HepG2 (cell line): ENCODE measurements around the gene SPANXA2. TPM values are rescaled to one million over a fixed set of nuclear protein-coding genes. Genes with fewer than 3 reads are reported as not detected.

Source experiments
- ATAC-seq: fragments of 200-7000 bp; cut with Tn5 transposase; 3 replicates; pipeline ENCODE4 v1.9.1; 2020; ENCODE audit warnings: mild to moderate bottlenecking, moderate library complexity
- BruUV-seq: library from RNA; stranded (reverse); fragments of 400-500 nt; replicated peaks from 2 replicates; lab custom pipeline; 2021; lab: Mats Ljungman, UMichigan
- CTCF ChIA-PET: fragments of 300-600 bp; formaldehyde crosslinking; extraction: SDS; loops from one replicate; lab custom pipeline; 2021; ENCODE audit warnings: low total read pairs, inconsistent platforms, low intra/inter-chr PET ratio; lab: Yijun Ruan, JAX
- POLR2A ChIA-PET: fragments of 350-600 bp; sonication (Branson Sonifier 250); formaldehyde crosslinking; loops from one replicate; lab custom pipeline; 2020; ENCODE audit warnings: antibody characterized with exemption, inconsistent platforms; lab: Yijun Ruan, JAX
- DNase-seq: peaks from one replicate; pipeline ENCODE4 v3.0.0-alpha.2; 2015; ENCODE audit warnings: low spot score
- FAIRE-seq: peaks from 3 replicates; lab custom pipeline; 2011; peaks lifted over from hg19 to GRCh38; lab: Jason Lieb, UNC
- H2AFZ ChIP-seq: one replicate; pipeline ENCODE4 v1.6.1; 2011; ENCODE audit warnings: low read length, inconsistent platforms
- H3K27ac ChIP-seq: fragments of 300-600 bp; 3 replicates; pipeline ENCODE4 v1.8.0; 2011; ENCODE audit warnings: mixed run types, mild to moderate bottlenecking, mixed read lengths, low read length, inconsistent platforms; ENCODE audit not compliant: insufficient read depth; ENCODE audit errors: extremely low read length
- H3K27me3 ChIP-seq, 2 experiments: fragments of 200-600 bp in 1 of 2; 2 replicates in 1 of 2; 3 replicates in 1 of 2; pipeline versions ENCODE4 v1.6.0 to v1.8.0; 2011; ENCODE audit warnings: low read length in 2 of 2, mild to moderate bottlenecking in 2 of 2, moderate library complexity in 2 of 2, inconsistent platforms in 1 of 2; ENCODE audit not compliant: insufficient read depth in 2 of 2, control insufficient read depth in 1 of 2
- H3K36me3 ChIP-seq, 2 experiments: fragments of 200-600 bp in 1 of 2; replicated peaks in 1 of 2; 2 replicates in 1 of 2; 3 replicates in 1 of 2; pipeline versions ENCODE4 v1.5.1 to v1.8.0; 2011; ENCODE audit warnings: low read length in 2 of 2, inconsistent platforms in 1 of 2; ENCODE audit not compliant: insufficient read depth in 2 of 2, control insufficient read depth in 1 of 2
- H3K4me1 ChIP-seq: 2 replicates; pipeline ENCODE4 v1.5.1; 2012; ENCODE audit warnings: low read length, inconsistent platforms; ENCODE audit not compliant: insufficient read depth
- H3K4me2 ChIP-seq: 2 replicates; pipeline ENCODE4 v1.6.0; 2011; ENCODE audit warnings: low read depth, low read length, inconsistent platforms
- H3K4me3 ChIP-seq, 3 experiments: fragments of 200-600 bp in 1 of 3; sonication (generic), shearing (Covaris generic) in 1 of 3; replicated peaks in 1 of 3; 2 replicates each; pipeline ENCODE4 v1.5.1; 2011 to 2016; ENCODE audit warnings: low read length in 3 of 3, inconsistent platforms in 2 of 3, low read depth in 2 of 3, mild to moderate bottlenecking in 2 of 3, control low read depth in 1 of 3, mixed read lengths in 1 of 3; ENCODE audit not compliant: insufficient read depth in 1 of 3
- H3K79me2 ChIP-seq: one replicate; pipeline ENCODE4 v1.6.1; 2011; ENCODE audit warnings: low read length, inconsistent platforms; ENCODE audit not compliant: insufficient read depth
- H3K9ac ChIP-seq: 2 replicates; pipeline ENCODE4 v1.6.0; 2011; ENCODE audit warnings: mild to moderate bottlenecking, low read depth, low read length, inconsistent platforms; ENCODE audit not compliant: insufficient read depth
- H3K9me3 ChIP-seq: 2 replicates; pipeline ENCODE4 v1.5.1; 2012; ENCODE audit warnings: mild to moderate bottlenecking, low read length
- H4K20me1 ChIP-seq: 2 replicates; pipeline ENCODE4 v1.6.0; 2011; ENCODE audit warnings: inconsistent platforms, mild to moderate bottlenecking, low read length, moderate library complexity; ENCODE audit not compliant: insufficient read depth
- ASH2L ChIP-seq: fragments of 300-600, 200-600 bp; sonication (generic); IDR thresholded peaks from 2 replicates; pipeline ENCODE4 v1.7.0; 2017; ENCODE audit warnings: low read depth, mild to moderate bottlenecking, moderate library complexity, mixed read lengths, low read length; ENCODE audit not compliant: insufficient read length
- ATF2 ChIP-seq: sonication (generic); formaldehyde crosslinking; IDR thresholded peaks from 2 replicates; pipeline ENCODE4 v1.4.0; 2020; ENCODE audit warnings: missing genetic modification reagents
- ATM ChIP-seq: fragments of 450-650 bp; IDR thresholded peaks from 2 replicates; pipeline ENCODE4 v1.7.1; 2017; ENCODE audit warnings: mild to moderate bottlenecking, borderline replicate concordance
- GMEB2 ChIP-seq: IDR thresholded peaks from 2 replicates; pipeline ENCODE4 v1.6.1; 2016; ENCODE audit warnings: missing biosample characterization, missing genetic modification reagents, low read depth
- IKZF4 ChIP-seq: sonication (generic); formaldehyde crosslinking; IDR thresholded peaks from 2 replicates; pipeline ENCODE4 v1.5.1; 2020; ENCODE audit warnings: borderline replicate concordance, mild to moderate bottlenecking, low read depth, missing genetic modification reagents; ENCODE audit errors: not compliant biosample characterization
- NCOA2 ChIP-seq: sonication (generic); formaldehyde crosslinking; IDR thresholded peaks from 2 replicates; pipeline ENCODE4 v1.8.0; 2022; ENCODE audit warnings: inconsistent platforms
- PAF1 ChIP-seq: IDR thresholded peaks from 2 replicates; pipeline ENCODE4 v1.6.1; 2016; ENCODE audit warnings: missing genetic modification reagents, missing compliant biosample characterization
- RERE ChIP-seq: IDR thresholded peaks from 2 replicates; pipeline ENCODE4 v1.6.1; 2016; ENCODE audit warnings: low read depth, missing genetic modification reagents, missing compliant biosample characterization
- RXRA ChIP-seq: sonication (generic); formaldehyde crosslinking; IDR thresholded peaks from 2 replicates; pipeline ENCODE4 v1.5.1; 2020; ENCODE audit warnings: missing genetic modification reagents
- ZNF549 ChIP-seq: sonication (generic); formaldehyde crosslinking; IDR thresholded peaks from 2 replicates; pipeline ENCODE4 v1.5.0; 2020; ENCODE audit warnings: missing genetic modification reagents
- ZNF850 ChIP-seq: sonication (generic); formaldehyde crosslinking; conservative IDR thresholded peaks from 2 replicates; pipeline ENCODE4 v1.9.0; 2021; ENCODE audit warnings: mild to moderate bottlenecking, missing genetic modification reagents
- WGBS: methylation state at CpG from one replicate; pipeline ENCODE4 v1.1.6; 2017; ENCODE audit warnings: low lambda C conversion rate; 5-methylcytosine and 5-hydroxymethylcytosine counted together
- in situ Hi-C: cut with HindIII; loops from 2 replicates; pipeline ENCODE4 v1.10.0; 2017; ENCODE audit warnings: low pct_unique_long_range_greater_than_20kb; ENCODE audit not compliant: extremely low pct_ligation_motif_present
- intact Hi-C: fragments of 100-400 bp; cut with micrococcal nuclease; formaldehyde crosslinking; loops from one replicate; pipeline ENCODE4 v1.10.0; 2022; ENCODE audit not compliant: unreplicated experiment
- polyA plus RNA-seq, 8 experiments: library from polyadenylated mRNA; depleted of rRNA in 3 of 8; stranded (reverse) in 7 of 8; unstranded in 1 of 8; fragments of >200 nt; fragmentation: Illumina TruSeq in 4 of 8; extraction: Trizol in 4 of 8; gene quantifications; 2 replicates each; pipeline versions ENCODE4 v1.2.1 to v1.2.3, GENCODE V29; 2011 to 2016; ENCODE audit warnings: low read depth in 4 of 8, missing spikeins in 1 of 8, mixed read lengths in 1 of 8; ENCODE audit not compliant: insufficient read depth in 1 of 8
- total RNA-seq, 5 experiments: library from RNA; depleted of rRNA; stranded (reverse); fragments of >200 nt; fragmentation: Illumina TruSeq; extraction: Trizol; gene quantifications; 2 replicates each; pipeline ENCODE4 v1.2.3, GENCODE V29; 2016; ENCODE audit warnings: low read depth in 1 of 5

The SPANXA2 gene
- total and polyA plus RNA-seq, 2 of the 13 experiments (the other 11 are each of a cell fraction or from before 2014, with no cell fraction given): not detected

- Histone ChIP-seq H3K4me3 (no peak overlapping the region), H3K27ac (no peak overlapping the region), H3K4me1 (no peaks in the 10 kb centered on the region), H3K9me3 (no peaks in the 10 kb centered on the region; the same call in 1 of the 2 replicates), H3K4me2 (no peak overlapping the region), H3K9ac (no peak overlapping the region), H3K36me3 (no peaks in the 10 kb centered on the region), H3K79me2 (no peaks in the 10 kb centered on the region), H3K27me3 (no peaks in the 10 kb centered on the region), H4K20me1 (no peaks in the 10 kb centered on the region), H2AFZ (no peak overlapping the region)
- no peak for DNase-seq
- BruUV-seq: no TSS peak
- intact Hi-C loops (no loop called here), in situ Hi-C loops (no loop called here)
- ATAC-seq: no peak
- FAIRE-seq: no peak
- ChIA-PET CTCF (no interaction called here), POLR2A (no interaction called here)
- 8% methylated on average over 1 of the region's 1 CpG for WGBS
- no peak for TF ChIP-seq GMEB2 (CRISPR knock-in tag)
- TF ChIP-seq ATM: no peak
- no peak for TF ChIP-seq ASH2L
- TF ChIP-seq RERE (CRISPR knock-in tag): no peak
- TF ChIP-seq IKZF4: no peak
- TF ChIP-seq NCOA2 (CRISPR knock-in tag): no peak
- no peak for TF ChIP-seq RXRA (CRISPR knock-in tag)
- no peak for TF ChIP-seq ZNF549
- no peak for TF ChIP-seq ATF2 (CRISPR knock-in tag)
- TF ChIP-seq PAF1 (CRISPR knock-in tag): no peak
- no peak for TF ChIP-seq ZNF850 (CRISPR knock-in tag)
These were observed 19.6 kb downstream of the SPANXA2 start for GRCh38 chrX:141609111-141609510.
